Germinal center (tissue), 1 donor: ENCODE measurements around the gene KRT20.
"Not testable (repeated sequence)": the region's sequence is repeated elsewhere in the genome, so short reads cannot be mapped to it uniquely, and the experiment has no call there.

Source experiments
- DNase-seq: peaks from one replicate; pipeline ENCODE4 v3.0.0; 2012; ENCODE audit warnings: mixed read lengths, low spot score

The KRT20 gene

GRCh38 chr17:40884708-40885512, at the start of gene KRT20:
KRT20 (minus strand) TSS chr17:40885242; CDS start chr17:40885185, 57 bp downstream.
- no peak for DNase-seq

GRCh38 chr17:40932608-40933007, 47.6 kb upstream of the KRT20 start:
- no peak for DNase-seq

GRCh38 chr17:40931311-40931710, 46.3 kb upstream of the KRT20 start:
- DNase-seq, result no peak

- no peak for DNase-seq
Observed at GRCh38 chr17:40926341-40926740, 41.3 kb upstream of the KRT20 start.

- no peak for DNase-seq
Observed at GRCh38 chr17:40922239-40922638, 37.2 kb upstream of the KRT20 start.

- no peak for DNase-seq
Observed at GRCh38 chr17:40921026-40921425, 36.0 kb upstream of the KRT20 start.

GRCh38 chr17:40917116-40917515, 32.1 kb upstream of the KRT20 start:
- DNase-seq, result not testable (repeated sequence)

- DNase-seq, result no peak
Observed at GRCh38 chr17:40916366-40916765, 31.3 kb upstream of the KRT20 start.

- DNase-seq, result no peak
Observed at GRCh38 chr17:40915721-40916256, 30.7 kb upstream of the KRT20 start.

- DNase-seq, result no peak
Observed at GRCh38 chr17:40915199-40915661, 30.2 kb upstream of the KRT20 start.

GRCh38 chr17:40914075-40914855, 29.2 kb upstream of the KRT20 start:
- DNase-seq, result no peak

- no peak for DNase-seq
Observed at GRCh38 chr17:40912486-40913210, 27.6 kb upstream of the KRT20 start.

GRCh38 chr17:40910441-40910841, 25.4 kb upstream of the KRT20 start:
- no peak for DNase-seq

- DNase-seq, result no peak
Observed at GRCh38 chr17:40909755-40910154, 24.7 kb upstream of the KRT20 start.

- peak; percentile 63 for DNase-seq
Observed at GRCh38 chr17:40909351-40909750, 24.3 kb upstream of the KRT20 start.

- no peak for DNase-seq
Observed at GRCh38 chr17:40906613-40907012, 21.6 kb upstream of the KRT20 start.

- no peak for DNase-seq
Observed at GRCh38 chr17:40905370-40905769, 20.3 kb upstream of the KRT20 start.

GRCh38 chr17:40903129-40903847, 18.2 kb upstream of the KRT20 start:
- no peak for DNase-seq

- no peak for DNase-seq
Observed at GRCh38 chr17:40902498-40902897, 17.5 kb upstream of the KRT20 start.

GRCh38 chr17:40901981-40902474, 17.0 kb upstream of the KRT20 start:
- no peak for DNase-seq

GRCh38 chr17:40900809-40901356, 15.8 kb upstream of the KRT20 start:
- DNase-seq, result no peak
